ENCODE data around the gene ADORA1. TPM values are rescaled to one million over a fixed set of nuclear protein-coding genes. Genes with fewer than 3 reads are reported as not detected.

ADORA1 gene
- total and polyA plus RNA-seq, 8 donors = 1.6 to 18.7 (median 9.3) TPM

DNA sequence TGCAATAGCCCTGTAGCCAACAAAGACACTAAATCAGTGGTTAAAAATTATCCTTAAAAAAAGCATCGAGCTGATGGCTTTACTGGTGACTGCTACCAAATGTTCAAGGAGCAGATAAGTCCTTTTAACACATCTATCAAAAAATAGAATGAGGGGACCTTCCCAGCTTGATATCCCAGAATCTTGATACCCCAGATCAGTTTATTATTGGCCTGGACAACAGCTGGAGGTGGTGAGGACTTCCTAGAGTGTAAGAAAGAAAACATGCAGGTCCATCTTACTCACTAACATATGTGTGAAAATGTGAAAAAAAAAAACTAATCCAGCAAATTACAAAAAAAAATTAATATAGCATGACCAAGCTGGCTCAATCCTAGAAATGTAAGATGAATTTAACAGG lies 80.7 kb downstream of the ADORA1 start:
- TF ChIP-seq, protein P1, sequence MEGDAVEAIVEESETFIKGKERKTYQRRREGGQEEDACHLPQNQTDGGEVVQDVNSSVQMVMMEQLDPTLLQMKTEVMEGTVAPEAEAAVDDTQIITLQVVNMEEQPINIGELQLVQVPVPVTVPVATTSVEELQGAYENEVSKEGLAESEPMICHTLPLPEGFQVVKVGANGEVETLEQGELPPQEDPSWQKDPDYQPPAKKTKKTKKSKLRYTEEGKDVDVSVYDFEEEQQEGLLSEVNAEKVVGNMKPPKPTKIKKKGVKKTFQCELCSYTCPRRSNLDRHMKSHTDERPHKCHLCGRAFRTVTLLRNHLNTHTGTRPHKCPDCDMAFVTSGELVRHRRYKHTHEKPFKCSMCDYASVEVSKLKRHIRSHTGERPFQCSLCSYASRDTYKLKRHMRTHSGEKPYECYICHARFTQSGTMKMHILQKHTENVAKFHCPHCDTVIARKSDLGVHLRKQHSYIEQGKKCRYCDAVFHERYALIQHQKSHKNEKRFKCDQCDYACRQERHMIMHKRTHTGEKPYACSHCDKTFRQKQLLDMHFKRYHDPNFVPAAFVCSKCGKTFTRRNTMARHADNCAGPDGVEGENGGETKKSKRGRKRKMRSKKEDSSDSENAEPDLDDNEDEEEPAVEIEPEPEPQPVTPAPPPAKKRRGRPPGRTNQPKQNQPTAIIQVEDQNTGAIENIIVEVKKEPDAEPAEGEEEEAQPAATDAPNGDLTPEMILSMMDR (IDR thresholded peaks at IDR 0.05) = no peak
- Histone ChIP-seq H3K27ac (no peak overlapping the region), H3K4me3 (no peak overlapping the region), H3K4me1 (peaks cover 0 to 3% of the 10 kb centered on the region in 2 donors), H3K9me3 (no peaks in the 10 kb centered on the region), H3K36me3 (no peaks in the 10 kb centered on the region), H3K27me3 (no peaks in the 10 kb centered on the region)
- intact Hi-C loops (cut with DNase I) = no loop called here
- DNase-seq (no peak), ATAC-seq (no peak)

DNA sequence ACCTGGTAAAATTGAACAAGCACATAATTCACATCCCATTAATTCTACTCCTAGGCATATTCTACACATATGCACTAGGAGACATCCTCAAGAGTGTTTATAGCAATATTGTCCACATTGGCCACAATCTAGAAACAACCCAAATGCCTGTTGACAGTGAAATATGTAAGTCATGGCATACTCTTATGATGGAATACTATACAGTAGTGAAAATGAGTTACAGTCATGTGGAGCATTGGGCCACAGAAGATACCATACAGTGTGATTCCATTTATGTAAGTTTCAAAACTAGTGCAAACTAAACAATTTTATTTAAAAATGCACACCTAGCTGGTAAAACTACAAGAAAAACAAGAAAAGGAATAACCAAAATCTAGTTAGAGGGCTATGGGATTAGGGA lies 82.8 kb downstream of the ADORA1 start:
- Histone ChIP-seq H3K4me3 (no peak overlapping the region), H3K36me3 (no peaks in the 10 kb centered on the region), H3K9me3 (no peaks in the 10 kb centered on the region), H3K27ac (no peak overlapping the region), H3K4me1 (peaks cover 0 to 4% of the 10 kb centered on the region in 2 donors), H3K27me3 (no peaks in the 10 kb centered on the region)
- TF ChIP-seq, protein P1 (IDR thresholded peaks at IDR 0.05) = no peak
- intact Hi-C loops (cut with DNase I) = no loop called here
- DNase-seq (no peak), ATAC-seq (no peak)

DNA sequence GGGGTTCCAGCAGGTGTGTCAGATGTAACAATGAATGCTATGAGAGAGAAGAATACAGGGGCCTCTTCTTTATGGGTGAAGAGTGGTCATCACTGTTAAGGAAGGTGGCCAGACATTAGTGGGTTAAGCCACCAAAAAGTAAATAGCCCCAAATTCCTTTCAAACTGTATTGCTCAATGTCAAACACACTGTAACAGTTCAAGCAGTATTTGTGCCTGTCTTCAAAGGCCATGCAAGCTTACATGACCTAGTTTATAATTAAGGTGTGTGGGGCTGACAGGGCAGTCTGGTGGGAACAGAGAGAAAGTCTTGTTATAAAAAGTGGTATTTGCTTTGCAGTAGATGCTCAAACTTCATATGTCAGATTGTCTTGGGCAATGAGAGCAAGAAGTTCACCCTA lies 83.5 kb downstream of the ADORA1 start:
- DNase-seq = no peak
- Histone ChIP-seq H3K4me1 (peaks cover 0 to 10% of the 10 kb centered on the region in 2 donors), H3K9me3 (no peaks in the 10 kb centered on the region), H3K27ac (no peak overlapping the region), H3K27me3 (no peaks in the 10 kb centered on the region), H3K4me3 (no peak overlapping the region), H3K36me3 (no peaks in the 10 kb centered on the region)
- intact Hi-C loops (cut with DNase I) = no loop called here
- peak; percentile 76 for ATAC-seq
- TF ChIP-seq, protein P1 (IDR thresholded peaks at IDR 0.05) = no peak

DNA sequence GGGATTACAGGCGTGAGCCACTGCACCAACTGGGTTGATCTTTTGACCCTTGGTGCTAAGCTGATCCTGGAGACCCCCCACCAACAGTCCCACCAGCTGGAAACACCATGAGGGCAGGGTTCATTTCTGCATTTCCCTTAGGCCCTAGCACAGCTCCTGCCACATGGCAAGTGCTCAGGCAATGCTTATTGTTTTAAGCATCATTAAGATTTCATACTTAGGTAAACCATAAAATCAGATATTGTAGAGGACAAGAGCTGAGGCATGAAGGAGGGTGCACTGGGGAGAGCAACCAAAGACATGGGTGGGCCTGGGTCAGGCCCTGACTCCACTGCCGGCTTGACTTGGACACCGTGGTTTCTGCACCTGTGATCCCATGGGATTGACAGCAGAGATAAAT lies 84.3 kb downstream of the ADORA1 start:
- no peak for DNase-seq
- ATAC-seq = no peak
- intact Hi-C loops (cut with DNase I) = no loop called here
- H3K36me3 ChIP-seq = no peaks in the 10 kb centered on the region
- peaks cover 0 to 8% of the 10 kb centered on the region in 2 donors for H3K27me3 ChIP-seq
- H3K27ac ChIP-seq = no peak overlapping the region
- no peaks in the 10 kb centered on the region for H3K9me3 ChIP-seq
- H3K4me3 ChIP-seq = no peak overlapping the region
- H3K4me1 ChIP-seq = peaks cover 0 to 18% of the 10 kb centered on the region in 2 donors
- TF ChIP-seq, protein P1 (IDR thresholded peaks at IDR 0.05) = no peak

DNA sequence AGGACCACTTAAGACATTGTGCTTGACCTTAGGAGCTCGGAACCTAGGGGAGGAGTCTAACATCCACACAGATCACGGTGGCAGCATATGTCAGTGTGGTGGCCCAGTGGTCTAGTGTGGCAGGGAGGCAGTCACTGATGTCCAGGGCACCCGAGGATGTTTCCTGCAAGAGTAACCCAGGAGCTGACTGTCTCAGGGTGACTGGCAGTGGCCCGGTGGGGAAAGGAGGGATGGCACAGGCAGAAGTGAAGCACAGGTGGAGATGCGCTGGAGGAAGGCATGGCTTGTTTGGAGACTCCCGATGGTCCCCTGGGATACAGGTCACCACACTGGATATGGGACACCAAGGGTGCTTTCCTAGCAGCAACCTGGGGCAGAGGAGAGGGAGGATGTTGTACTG lies 85.6 kb downstream of the ADORA1 start:
- peak; percentile 15 for ATAC-seq
- Histone ChIP-seq H3K4me1 (peaks cover 0 to 29% of the 10 kb centered on the region in 2 donors), H3K36me3 (no peaks in the 10 kb centered on the region), H3K9me3 (no peaks in the 10 kb centered on the region), H3K4me3 (no peak overlapping the region), H3K27me3 (peaks cover 0 to 19% of the 10 kb centered on the region in 2 donors), H3K27ac (no peak overlapping the region)
- intact Hi-C loops (cut with DNase I) = no loop called here
- no peak for DNase-seq
- TF ChIP-seq, protein P1 (IDR thresholded peaks at IDR 0.05) = no peak

All from left lung (tissue), 10 donors.